Measurements from ENCODE around the gene NAV2.

Gene NAV2

DNA sequence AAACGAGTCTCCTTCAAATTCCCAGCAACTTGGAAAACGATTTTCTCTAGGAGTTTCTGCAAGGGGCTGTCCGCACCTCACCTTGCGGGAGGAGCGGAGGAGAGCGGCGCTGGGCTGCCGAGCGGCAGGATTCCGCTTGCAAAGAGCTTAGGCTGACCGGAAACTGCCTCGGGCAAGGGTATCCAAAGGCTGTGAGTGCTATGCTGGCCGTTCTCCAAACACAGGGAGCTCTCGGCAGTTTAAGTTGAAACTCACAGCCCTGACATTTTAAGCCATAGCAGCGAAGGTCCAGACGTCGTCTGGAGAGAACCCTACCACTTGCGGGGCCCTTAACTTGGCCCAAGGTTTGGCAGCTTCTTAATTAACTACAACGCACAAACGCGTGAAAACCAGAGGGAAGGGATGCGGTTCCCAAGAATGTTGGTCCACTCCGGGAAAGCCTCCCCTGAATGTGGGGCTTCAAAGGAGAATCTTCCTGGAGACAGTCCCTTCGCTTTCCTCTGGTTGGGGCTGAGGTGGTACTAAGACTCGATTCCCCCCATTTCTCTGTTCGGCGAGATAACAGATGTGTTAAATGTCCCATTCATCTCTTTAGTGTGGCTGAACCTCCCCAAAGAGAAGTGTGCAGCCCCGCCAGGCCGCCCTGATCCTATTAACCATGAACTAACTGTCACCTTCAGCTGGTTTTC, 448.7 kb downstream of the NAV2 start:
- H3K4me3 ChIP-seq (ENCODE audit: low read depth, low read length): no peak overlapping the region

DNA sequence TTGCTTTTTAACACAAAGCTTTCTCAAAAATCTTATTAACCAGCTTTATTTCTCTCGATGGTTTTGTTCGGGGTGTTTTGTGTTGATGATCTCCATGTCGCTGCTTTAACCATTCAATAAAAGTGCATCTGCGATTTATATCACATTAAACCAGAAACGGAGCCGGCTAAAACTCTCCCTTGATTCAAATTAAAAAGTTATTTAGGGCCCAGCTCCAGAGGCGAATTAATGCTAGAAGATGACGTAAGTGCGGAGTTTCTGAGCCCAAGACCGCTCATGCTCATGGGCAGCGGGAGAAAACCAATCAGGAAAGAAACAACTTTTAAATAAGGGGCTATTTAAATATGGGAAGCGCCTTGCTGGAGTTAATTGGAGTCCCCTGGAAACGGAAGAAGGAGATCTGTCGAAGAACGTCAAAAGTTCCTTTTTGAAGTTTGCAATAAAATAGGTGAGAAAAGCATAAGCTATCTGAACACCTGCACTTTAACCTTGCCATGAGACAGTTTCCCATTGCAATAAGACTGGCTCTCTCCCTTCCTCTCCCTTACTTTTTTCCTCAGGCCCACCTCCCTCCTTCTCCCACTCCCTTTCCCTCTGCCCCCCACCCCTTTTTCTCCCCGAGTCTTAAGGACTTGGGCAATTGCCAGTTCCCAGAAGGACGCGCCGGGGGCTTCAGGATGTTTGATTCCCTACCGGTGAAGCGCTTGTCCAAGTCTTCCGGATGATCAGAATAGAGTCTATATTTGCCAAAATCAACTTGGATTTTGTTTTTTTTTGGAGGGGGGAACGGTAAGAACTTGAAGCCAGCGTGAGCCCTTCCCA, 449.5 kb downstream of the NAV2 start:
- H3K4me3 ChIP-seq (ENCODE audit: low read depth, low read length): no peak overlapping the region

DNA sequence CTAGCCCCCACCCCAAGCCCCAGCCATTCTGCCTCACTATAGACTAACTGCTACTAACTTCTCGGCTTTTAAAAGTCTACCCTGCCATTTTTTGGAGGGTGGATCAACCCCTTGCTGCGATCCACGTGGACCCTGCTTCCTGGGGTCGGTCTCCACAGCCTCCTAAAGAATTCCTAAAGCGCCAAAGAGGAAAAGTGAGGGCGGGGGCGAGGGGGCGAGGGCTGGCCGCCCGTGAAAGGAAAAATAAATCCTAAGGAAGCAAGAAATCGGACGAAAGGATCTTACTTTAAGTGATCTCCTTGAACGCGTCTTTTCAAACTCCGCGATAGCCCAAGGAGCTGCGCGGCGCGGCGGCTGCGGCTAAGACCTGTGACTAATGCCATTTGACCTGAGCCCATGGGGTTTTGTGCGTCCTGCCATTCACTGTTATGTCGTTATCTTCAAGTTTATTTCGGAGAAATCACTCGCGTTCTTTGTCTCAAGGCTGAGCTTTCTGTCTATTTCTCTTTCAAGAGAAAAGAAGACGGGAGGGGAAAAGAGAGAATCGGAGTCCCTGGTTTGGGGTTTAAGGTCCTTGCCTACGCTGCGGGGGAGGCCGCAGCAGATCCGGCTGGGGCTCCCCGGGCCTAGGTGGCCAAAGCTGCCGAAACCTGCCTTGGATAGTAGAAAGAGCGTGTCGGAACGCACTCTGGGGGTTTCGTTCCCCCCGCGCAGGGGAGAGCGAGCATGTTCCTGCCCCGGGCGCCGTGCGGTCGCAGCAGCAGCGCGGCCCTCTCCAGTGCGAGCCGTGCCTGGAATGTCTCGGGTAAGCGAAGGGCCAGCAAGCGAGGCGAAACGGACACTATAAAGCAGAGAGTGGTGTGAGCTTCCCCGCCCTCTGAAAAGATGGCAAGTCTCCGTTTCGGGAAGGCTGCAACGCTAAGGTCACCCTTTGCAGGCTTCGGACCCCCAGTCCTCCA, 450.5 kb downstream of the NAV2 start:
- H3K4me3 ChIP-seq (ENCODE audit: low read depth, low read length): peak overlapping the region; percentile 21

DNA sequence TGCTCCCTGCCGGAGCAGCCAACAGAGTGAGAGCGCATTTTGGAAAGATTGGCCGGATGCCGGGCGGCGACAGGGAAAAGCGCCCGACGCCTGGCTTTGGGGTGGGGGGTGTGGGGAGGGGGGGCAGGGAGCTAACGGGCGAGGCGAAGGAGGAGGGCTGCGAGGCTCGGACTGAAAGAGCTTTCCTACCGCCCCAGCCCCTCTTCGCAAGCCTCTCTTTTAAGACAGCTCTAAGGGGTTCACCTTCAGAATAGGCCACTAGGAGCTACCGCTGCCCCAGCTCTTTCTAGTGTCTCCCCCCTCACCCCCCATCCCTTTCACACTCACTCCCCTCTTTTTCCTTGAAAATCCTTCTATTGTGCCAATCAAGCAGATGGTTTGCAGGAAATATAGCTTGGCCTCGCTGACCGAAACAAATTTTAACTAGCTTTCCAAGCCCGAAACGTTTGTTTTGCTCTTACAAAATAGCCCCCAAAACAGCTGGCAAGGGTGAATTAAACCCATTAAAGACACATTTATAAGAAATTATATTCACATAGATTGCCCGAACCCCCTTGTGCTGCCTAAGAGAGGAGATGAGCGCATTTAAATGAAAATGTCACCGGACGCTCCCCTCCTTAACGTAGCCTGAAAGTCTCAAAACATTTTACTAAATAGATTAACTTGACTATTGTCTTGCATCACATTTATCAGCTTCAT, 451.3 kb downstream of the NAV2 start:
- peak overlapping the region; percentile 21 for H3K4me3 ChIP-seq (ENCODE audit: low read depth, low read length)

Measured in iPS-11a (cell line).